C4-2B (cell line): ENCODE data around the gene PROM1.

Source experiments
- H3K27ac ChIP-seq: fragments of 450-650 bp; 2 replicates; pipeline ENCODE4 v1.5.1; 2017
- ZFX ChIP-seq: fragments of 450-650 bp; IDR thresholded peaks from 2 replicates; pipeline ENCODE4 v1.6.1; 2017
- TF ChIP-seq, protein P1 (sequence below): fragments of 450-650 bp; conservative IDR thresholded peaks from 2 replicates; pipeline ENCODE4 v1.5.1; 2017; ENCODE audit warnings: mild to moderate bottlenecking

PROM1 gene, protein sequence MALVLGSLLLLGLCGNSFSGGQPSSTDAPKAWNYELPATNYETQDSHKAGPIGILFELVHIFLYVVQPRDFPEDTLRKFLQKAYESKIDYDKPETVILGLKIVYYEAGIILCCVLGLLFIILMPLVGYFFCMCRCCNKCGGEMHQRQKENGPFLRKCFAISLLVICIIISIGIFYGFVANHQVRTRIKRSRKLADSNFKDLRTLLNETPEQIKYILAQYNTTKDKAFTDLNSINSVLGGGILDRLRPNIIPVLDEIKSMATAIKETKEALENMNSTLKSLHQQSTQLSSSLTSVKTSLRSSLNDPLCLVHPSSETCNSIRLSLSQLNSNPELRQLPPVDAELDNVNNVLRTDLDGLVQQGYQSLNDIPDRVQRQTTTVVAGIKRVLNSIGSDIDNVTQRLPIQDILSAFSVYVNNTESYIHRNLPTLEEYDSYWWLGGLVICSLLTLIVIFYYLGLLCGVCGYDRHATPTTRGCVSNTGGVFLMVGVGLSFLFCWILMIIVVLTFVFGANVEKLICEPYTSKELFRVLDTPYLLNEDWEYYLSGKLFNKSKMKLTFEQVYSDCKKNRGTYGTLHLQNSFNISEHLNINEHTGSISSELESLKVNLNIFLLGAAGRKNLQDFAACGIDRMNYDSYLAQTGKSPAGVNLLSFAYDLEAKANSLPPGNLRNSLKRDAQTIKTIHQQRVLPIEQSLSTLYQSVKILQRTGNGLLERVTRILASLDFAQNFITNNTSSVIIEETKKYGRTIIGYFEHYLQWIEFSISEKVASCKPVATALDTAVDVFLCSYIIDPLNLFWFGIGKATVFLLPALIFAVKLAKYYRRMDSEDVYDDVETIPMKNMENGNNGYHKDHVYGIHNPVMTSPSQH

GRCh38 chr4:16083241-16084191 is at the start of gene PROM1:
Gene PROM1, minus strand, starts transcription at chr4:16084023. Its CDS starts 8,117 bp downstream, at chr4:16075906.
- no peak within 1 kb of the TSS for H3K27ac ChIP-seq
- TF ChIP-seq ZFX = no peak
- TF ChIP-seq, protein P1, sequence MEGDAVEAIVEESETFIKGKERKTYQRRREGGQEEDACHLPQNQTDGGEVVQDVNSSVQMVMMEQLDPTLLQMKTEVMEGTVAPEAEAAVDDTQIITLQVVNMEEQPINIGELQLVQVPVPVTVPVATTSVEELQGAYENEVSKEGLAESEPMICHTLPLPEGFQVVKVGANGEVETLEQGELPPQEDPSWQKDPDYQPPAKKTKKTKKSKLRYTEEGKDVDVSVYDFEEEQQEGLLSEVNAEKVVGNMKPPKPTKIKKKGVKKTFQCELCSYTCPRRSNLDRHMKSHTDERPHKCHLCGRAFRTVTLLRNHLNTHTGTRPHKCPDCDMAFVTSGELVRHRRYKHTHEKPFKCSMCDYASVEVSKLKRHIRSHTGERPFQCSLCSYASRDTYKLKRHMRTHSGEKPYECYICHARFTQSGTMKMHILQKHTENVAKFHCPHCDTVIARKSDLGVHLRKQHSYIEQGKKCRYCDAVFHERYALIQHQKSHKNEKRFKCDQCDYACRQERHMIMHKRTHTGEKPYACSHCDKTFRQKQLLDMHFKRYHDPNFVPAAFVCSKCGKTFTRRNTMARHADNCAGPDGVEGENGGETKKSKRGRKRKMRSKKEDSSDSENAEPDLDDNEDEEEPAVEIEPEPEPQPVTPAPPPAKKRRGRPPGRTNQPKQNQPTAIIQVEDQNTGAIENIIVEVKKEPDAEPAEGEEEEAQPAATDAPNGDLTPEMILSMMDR = no peak

GRCh38 chr4:16133406-16133805 is 49.6 kb upstream of the PROM1 start:
- no peak overlapping the region for H3K27ac ChIP-seq

DNA sequence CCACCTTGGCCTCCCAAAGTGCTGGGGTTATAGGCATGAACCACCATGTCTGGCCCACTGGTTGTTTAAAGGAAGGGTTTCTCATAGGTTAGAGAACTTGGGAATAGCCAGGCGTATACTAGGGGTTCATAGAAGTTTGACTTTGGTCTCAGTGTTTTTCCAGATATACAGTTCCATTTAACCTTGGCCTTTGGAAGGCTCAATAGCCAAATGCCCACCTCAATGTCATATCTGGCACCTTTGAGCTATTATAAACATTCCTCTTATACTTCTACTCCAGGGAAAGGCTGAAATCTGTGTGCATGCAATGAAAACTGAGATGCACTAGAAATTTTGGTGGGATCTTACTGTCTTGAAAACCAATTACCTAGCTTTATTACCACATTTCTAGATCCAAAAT is 47.5 kb upstream of the PROM1 start:
- H3K27ac ChIP-seq = no peak overlapping the region
- TF ChIP-seq, protein P1 = no peak
- no peak for TF ChIP-seq ZFX

More at GRCh38 chr4:16133406-16133805, 49.6 kb upstream of the PROM1 start:
- TF ChIP-seq ZFX = no peak
- TF ChIP-seq, protein P1 = no peak

- TF ChIP-seq, protein P1 = no peak
- TF ChIP-seq ZFX = no peak
- H3K27ac ChIP-seq = no peak overlapping the region
Measured at GRCh38 chr4:16129336-16129735, 45.5 kb upstream of the PROM1 start.

DNA sequence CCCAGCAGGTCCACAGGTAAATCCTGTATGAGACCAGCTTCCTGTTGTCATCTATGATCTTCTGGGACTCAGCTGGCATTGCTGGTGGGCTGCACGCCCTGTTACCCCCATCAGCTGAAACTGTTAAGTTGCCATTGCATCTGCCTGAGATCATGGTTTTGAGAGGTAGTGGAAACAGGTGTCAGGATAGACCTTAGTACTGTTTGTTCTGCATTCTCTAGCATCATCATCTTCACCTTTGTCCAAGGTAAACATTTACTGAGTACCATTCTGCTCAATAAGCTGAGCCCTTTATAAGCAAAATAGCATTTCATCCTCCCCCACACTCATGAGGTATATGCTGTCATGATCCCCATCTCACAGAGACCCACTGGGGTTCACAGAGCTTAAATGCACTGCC is 42.9 kb upstream of the PROM1 start:
- H3K27ac ChIP-seq = no peak overlapping the region
- TF ChIP-seq, protein P1 = no peak
- no peak for TF ChIP-seq ZFX

- H3K27ac ChIP-seq = no peak overlapping the region
- no peak for TF ChIP-seq ZFX
- TF ChIP-seq, protein P1 = no peak
Measured at GRCh38 chr4:16125571-16126445, 42.0 kb upstream of the PROM1 start.
